Activated gamma-delta T cell treated with Interleukin-2 at 50 U/mL for 16 hours (primary cell): ENCODE measurements around the gene GIMD1.
"Not testable (repeated sequence)": the region's sequence is repeated elsewhere in the genome, so short reads cannot be mapped to it uniquely, and the experiment has no call there.

Source experiments
- DNase-seq: peaks from one replicate; pipeline ENCODE4 v3.0.0-alpha.2; 2020

The GIMD1 gene

GRCh38 chr4:106368678-106369077, at the start of gene GIMD1:
Gene GIMD1, minus strand, starts transcription at chr4:106368778. Its CDS starts 1,343 bp downstream, at chr4:106367435.
- DNase-seq, result no peak

- no peak for DNase-seq
These were observed 45.8 kb upstream of the GIMD1 start for GRCh38 chr4:106414366-106414765.

- no peak for DNase-seq
These were observed 41.6 kb upstream of the GIMD1 start for GRCh38 chr4:106409901-106410889.

GRCh38 chr4:106408004-106408403, 39.4 kb upstream of the GIMD1 start:
- DNase-seq, result not testable (repeated sequence)

GRCh38 chr4:106401157-106401556, 32.6 kb upstream of the GIMD1 start:
- DNase-seq, result no peak

GRCh38 chr4:106398898-106399297, 30.3 kb upstream of the GIMD1 start:
- not testable (repeated sequence) for DNase-seq

- DNase-seq, result no peak
These were observed 27.0 kb upstream of the GIMD1 start for GRCh38 chr4:106395582-106395981.

GRCh38 chr4:106385853-106386393, 17.3 kb upstream of the GIMD1 start:
- DNase-seq, result no peak

- no peak for DNase-seq
These were observed 16.3 kb upstream of the GIMD1 start for GRCh38 chr4:106384878-106385277.

- DNase-seq, result no peak
These were observed 11.6 kb upstream of the GIMD1 start for GRCh38 chr4:106380179-106380578.

- DNase-seq, result no peak
These were observed 4.4 kb upstream of the GIMD1 start for GRCh38 chr4:106373026-106373425.

- no peak for DNase-seq
These were observed 2.6 kb upstream of the GIMD1 start for GRCh38 chr4:106371161-106371560.

GRCh38 chr4:106370214-106370613, 1.6 kb upstream of the GIMD1 start:
- no peak for DNase-seq

- DNase-seq, result no peak
These were observed 980 bp upstream of the GIMD1 start for GRCh38 chr4:106369456-106370060.

- DNase-seq, result no peak
These were observed 1.5 kb downstream of the GIMD1 start for GRCh38 chr4:106367072-106367471.

- no peak for DNase-seq
These were observed 2.6 kb downstream of the GIMD1 start for GRCh38 chr4:106366026-106366425.

- no peak for DNase-seq
These were observed 3.0 kb downstream of the GIMD1 start for GRCh38 chr4:106365613-106366012.

- DNase-seq, result no peak
These were observed 4.3 kb downstream of the GIMD1 start for GRCh38 chr4:106364282-106364681.

GRCh38 chr4:106362086-106362825, 6.3 kb downstream of the GIMD1 start:
- DNase-seq, result no peak

- no peak for DNase-seq
These were observed 9.7 kb downstream of the GIMD1 start for GRCh38 chr4:106358899-106359298.

GRCh38 chr4:106355193-106355592, 13.4 kb downstream of the GIMD1 start:
- no peak for DNase-seq

- DNase-seq, result no peak
These were observed 14.8 kb downstream of the GIMD1 start for GRCh38 chr4:106353786-106354185.

GRCh38 chr4:106351016-106351415, 17.6 kb downstream of the GIMD1 start:
- no peak for DNase-seq
